ENCODE measurements around the gene UBL3.

UBL3 gene

DNA sequence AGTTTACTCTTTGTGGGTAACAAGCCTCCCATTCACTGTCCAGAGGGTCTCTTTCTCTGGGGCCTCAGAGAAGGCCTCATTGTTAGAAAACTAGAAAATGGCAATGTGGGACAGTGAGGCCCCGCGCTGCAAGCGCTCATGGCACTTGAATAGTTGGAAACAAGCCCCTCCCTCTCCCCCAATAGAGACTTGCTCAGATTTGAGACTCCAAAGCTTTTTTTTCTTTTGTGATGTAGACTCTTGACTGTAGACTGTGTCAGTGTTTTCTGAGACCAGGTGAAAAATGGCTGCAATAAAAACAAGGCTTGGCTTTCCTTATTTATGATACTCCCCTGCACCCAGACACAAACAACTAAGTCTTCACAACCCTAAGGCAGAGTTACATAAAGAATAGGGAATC is 38.7 kb upstream of the UBL3 start:
- Histone ChIP-seq H3K9ac (ENCODE audit: low read length) (no peak overlapping the region), H3K18ac (ENCODE audit: low read length) (no peak overlapping the region), H3K4me1 (ENCODE audit: control insufficient read depth in 1 of 2, insufficient read depth in 2 of 2, low read length in 2 of 2) (peaks cover 0 to 5% of the 10 kb centered on the region in 2 experiments), H2BK120ac (ENCODE audit: insufficient read depth, low read length, poor library complexity) (no peak overlapping the region), H2BK5ac (ENCODE audit: low read depth, low read length, poor library complexity) (no peak overlapping the region), H4K91ac (ENCODE audit: low read depth, low read length) (no peak overlapping the region), H3K79me1 (ENCODE audit: low read length) (no peaks in the 10 kb centered on the region), H3K9me3 (ENCODE audit: insufficient read depth, low read depth, low read length) (no peaks in the 10 kb centered on the region), H3K4me3 (ENCODE audit: low read depth, low read length) (no peak overlapping the region), H4K8ac (ENCODE audit: low read depth, low read length) (no peak overlapping the region), H3K36me3 (ENCODE audit: control insufficient read depth in 1 of 2, insufficient read depth in 2 of 2, low read length in 2 of 2) (no peaks in the 10 kb centered on the region), H3K79me2 (ENCODE audit: control insufficient read depth, insufficient read depth, low read length, poor library complexity) (no peaks in the 10 kb centered on the region), H2AK5ac (ENCODE audit: low read length) (no peak overlapping the region), H3K27me3 (ENCODE audit: insufficient read depth, low read length) (no peaks in the 10 kb centered on the region), H3K27ac (ENCODE audit: low read depth, low read length) (no peak overlapping the region), H3K14ac (ENCODE audit: low read length) (no peak overlapping the region), H3K4me2 (ENCODE audit: low read length) (no peak overlapping the region), H3K23ac (ENCODE audit: low read length) (no peak overlapping the region), H4K12ac (ENCODE audit: low read depth, low read length) (no peak overlapping the region), H2AFZ (ENCODE audit: insufficient read depth, low read length, poor library complexity) (no peak overlapping the region), H3K4ac (ENCODE audit: low read depth, low read length) (no peak overlapping the region), H2BK12ac (ENCODE audit: low read length) (no peak overlapping the region)
- WGBS (ENCODE audit: extremely low coverage, insufficient coverage, insufficient read length): no CpG with 5 or more reads among the region's 3 CpGs
- no peak for DNase-seq

DNA sequence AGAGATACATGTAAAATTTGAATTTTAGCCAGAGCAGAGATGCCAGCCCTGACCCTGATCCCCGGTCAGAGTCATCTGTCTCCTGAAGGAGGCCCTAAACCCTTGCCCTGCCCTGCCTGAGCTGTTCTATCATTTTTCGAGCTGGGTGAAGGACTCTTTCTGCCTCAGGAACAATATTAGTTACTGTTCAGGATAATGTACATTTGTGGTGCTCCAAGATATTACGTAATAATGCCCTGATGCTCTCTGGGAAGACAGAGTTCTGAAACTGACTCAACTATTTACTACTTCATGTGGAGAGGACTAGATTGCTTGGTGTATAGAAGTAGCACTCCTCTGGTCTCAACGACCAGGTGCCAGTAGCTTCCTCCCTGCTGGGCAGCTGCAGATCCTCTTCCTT is 37.9 kb upstream of the UBL3 start:
- H4K12ac ChIP-seq (ENCODE audit: low read depth, low read length): no peak overlapping the region
- no peaks in the 10 kb centered on the region for H3K79me1 ChIP-seq (ENCODE audit: low read length)
- H3K4me1 ChIP-seq (ENCODE audit: control insufficient read depth in 1 of 2, insufficient read depth in 2 of 2, low read length in 2 of 2): peaks cover 2 to 4% of the 10 kb centered on the region in 2 experiments
- H2BK120ac ChIP-seq (ENCODE audit: insufficient read depth, low read length, poor library complexity): no peak overlapping the region
- no peaks in the 10 kb centered on the region for H3K36me3 ChIP-seq (ENCODE audit: control insufficient read depth in 1 of 2, insufficient read depth in 2 of 2, low read length in 2 of 2)
- H3K14ac ChIP-seq (ENCODE audit: low read length): no peak overlapping the region
- DNase-seq: peak in 1 of 2 donors; percentile 23
- H2AK5ac ChIP-seq (ENCODE audit: low read length): no peak overlapping the region
- H3K4me3 ChIP-seq (ENCODE audit: low read depth, low read length): no peak overlapping the region
- H4K91ac ChIP-seq (ENCODE audit: low read depth, low read length): no peak overlapping the region
- no peak overlapping the region for H4K8ac ChIP-seq (ENCODE audit: low read depth, low read length)
- H3K18ac ChIP-seq (ENCODE audit: low read length): no peak overlapping the region
- H3K9me3 ChIP-seq (ENCODE audit: insufficient read depth, low read depth, low read length): no peaks in the 10 kb centered on the region
- no peak overlapping the region for H2BK12ac ChIP-seq (ENCODE audit: low read length)
- WGBS (ENCODE audit: extremely low coverage, insufficient coverage, insufficient read length): no CpG with 5 or more reads among the region's 4 CpGs
- H3K9ac ChIP-seq (ENCODE audit: low read length): no peak overlapping the region
- no peaks in the 10 kb centered on the region for H3K27me3 ChIP-seq (ENCODE audit: insufficient read depth, low read length)
- no peak overlapping the region for H3K4ac ChIP-seq (ENCODE audit: low read depth, low read length)
- no peak overlapping the region for H3K27ac ChIP-seq (ENCODE audit: low read depth, low read length)
- no peak overlapping the region for H3K23ac ChIP-seq (ENCODE audit: low read length)
- H3K79me2 ChIP-seq (ENCODE audit: control insufficient read depth, insufficient read depth, low read length, poor library complexity): no peaks in the 10 kb centered on the region
- H3K4me2 ChIP-seq (ENCODE audit: low read length): no peak overlapping the region
- no peak overlapping the region for H2BK5ac ChIP-seq (ENCODE audit: low read depth, low read length, poor library complexity)
- no peak overlapping the region for H2AFZ ChIP-seq (ENCODE audit: insufficient read depth, low read length, poor library complexity)

DNA sequence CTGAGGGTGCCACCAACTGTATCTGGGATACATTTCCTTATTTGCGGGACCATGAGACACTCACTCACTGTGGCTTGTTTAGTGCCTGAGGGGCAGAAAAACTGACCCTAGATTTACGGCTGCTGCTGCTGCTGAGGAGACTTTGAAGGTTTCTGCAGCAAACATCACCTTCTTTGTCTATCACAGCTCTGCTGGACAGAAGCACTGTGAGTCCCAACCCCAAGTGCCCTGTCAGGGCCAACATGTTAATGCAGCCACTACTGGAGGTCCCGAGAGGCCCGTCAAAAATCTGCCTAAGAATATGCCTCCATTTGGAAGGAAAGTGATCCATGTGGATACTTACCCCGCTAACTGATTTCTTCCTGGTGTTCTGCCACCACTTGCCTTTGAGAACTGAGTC is 37.3 kb upstream of the UBL3 start:
- Histone ChIP-seq H3K27ac (ENCODE audit: low read depth, low read length) (no peak overlapping the region), H3K9me3 (ENCODE audit: insufficient read depth, low read depth, low read length) (no peaks in the 10 kb centered on the region), H2BK120ac (ENCODE audit: insufficient read depth, low read length, poor library complexity) (no peak overlapping the region), H4K91ac (ENCODE audit: low read depth, low read length) (no peak overlapping the region), H3K4ac (ENCODE audit: low read depth, low read length) (no peak overlapping the region), H4K8ac (ENCODE audit: low read depth, low read length) (no peak overlapping the region), H3K79me2 (ENCODE audit: control insufficient read depth, insufficient read depth, low read length, poor library complexity) (no peaks in the 10 kb centered on the region), H3K18ac (ENCODE audit: low read length) (no peak overlapping the region), H2AK5ac (ENCODE audit: low read length) (no peak overlapping the region), H2AFZ (ENCODE audit: insufficient read depth, low read length, poor library complexity) (no peak overlapping the region), H3K23ac (ENCODE audit: low read length) (no peak overlapping the region), H3K36me3 (ENCODE audit: control insufficient read depth in 1 of 2, insufficient read depth in 2 of 2, low read length in 2 of 2) (no peaks in the 10 kb centered on the region), H3K14ac (ENCODE audit: low read length) (no peak overlapping the region), H2BK12ac (ENCODE audit: low read length) (no peak overlapping the region), H4K12ac (ENCODE audit: low read depth, low read length) (no peak overlapping the region), H3K9ac (ENCODE audit: low read length) (no peak overlapping the region), H3K79me1 (ENCODE audit: low read length) (no peaks in the 10 kb centered on the region), H3K4me2 (ENCODE audit: low read length) (no peak overlapping the region), H3K27me3 (ENCODE audit: insufficient read depth, low read length) (no peaks in the 10 kb centered on the region), H3K4me1 (ENCODE audit: control insufficient read depth in 1 of 2, insufficient read depth in 2 of 2, low read length in 2 of 2) (peaks cover 2 to 4% of the 10 kb centered on the region in 2 experiments), H2BK5ac (ENCODE audit: low read depth, low read length, poor library complexity) (no peak overlapping the region), H3K4me3 (ENCODE audit: low read depth, low read length) (no peak overlapping the region)
- WGBS (ENCODE audit: extremely low coverage, insufficient coverage, insufficient read length): no CpG with 5 or more reads among the region's 5 CpGs
- no peak for DNase-seq

DNA sequence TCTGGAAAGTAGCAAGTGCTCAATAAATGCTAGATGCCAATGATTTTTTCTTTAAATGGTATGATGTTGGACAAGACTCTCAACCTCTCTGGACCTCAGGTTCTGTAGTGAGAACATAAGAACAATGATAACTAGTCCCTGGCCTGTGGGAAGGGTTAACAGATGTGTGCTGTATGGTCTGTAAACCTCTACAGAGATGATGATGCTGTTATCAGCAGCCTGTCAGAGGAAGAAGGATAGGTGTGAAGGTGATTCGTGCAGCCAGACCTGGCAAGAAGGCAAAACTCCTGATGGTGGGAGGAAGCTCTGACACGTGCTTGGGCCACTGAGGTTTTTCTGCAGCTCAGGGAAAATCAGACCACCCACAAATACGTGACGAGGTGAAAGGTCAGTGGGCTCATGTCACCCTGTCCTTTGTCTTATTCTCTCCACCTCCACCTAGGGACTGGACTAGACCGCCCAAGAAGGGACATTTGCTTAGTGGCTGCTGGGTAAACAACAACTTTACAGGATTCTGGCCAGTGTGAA is 36.7 kb upstream of the UBL3 start:
- no peak for DNase-seq
- Histone ChIP-seq H2BK5ac (ENCODE audit: low read depth, low read length, poor library complexity) (no peak overlapping the region), H4K8ac (ENCODE audit: low read depth, low read length) (no peak overlapping the region), H3K9ac (ENCODE audit: low read length) (no peak overlapping the region), H3K18ac (ENCODE audit: low read length) (no peak overlapping the region), H3K4me2 (ENCODE audit: low read length) (no peak overlapping the region), H3K4me3 (ENCODE audit: low read depth, low read length) (no peak overlapping the region), H3K9me3 (ENCODE audit: insufficient read depth, low read depth, low read length) (no peaks in the 10 kb centered on the region), H3K4me1 (ENCODE audit: control insufficient read depth in 1 of 2, insufficient read depth in 2 of 2, low read length in 2 of 2) (peaks cover 2 to 4% of the 10 kb centered on the region in 2 experiments), H2BK12ac (ENCODE audit: low read length) (no peak overlapping the region), H2AK5ac (ENCODE audit: low read length) (no peak overlapping the region), H3K27ac (ENCODE audit: low read depth, low read length) (no peak overlapping the region), H3K4ac (ENCODE audit: low read depth, low read length) (no peak overlapping the region), H4K91ac (ENCODE audit: low read depth, low read length) (no peak overlapping the region), H3K36me3 (ENCODE audit: control insufficient read depth in 1 of 2, insufficient read depth in 2 of 2, low read length in 2 of 2) (no peaks in the 10 kb centered on the region), H3K14ac (ENCODE audit: low read length) (no peak overlapping the region), H3K27me3 (ENCODE audit: insufficient read depth, low read length) (no peaks in the 10 kb centered on the region), H2AFZ (ENCODE audit: insufficient read depth, low read length, poor library complexity) (no peak overlapping the region), H3K79me2 (ENCODE audit: control insufficient read depth, insufficient read depth, low read length, poor library complexity) (no peaks in the 10 kb centered on the region), H2BK120ac (ENCODE audit: insufficient read depth, low read length, poor library complexity) (no peak overlapping the region), H3K79me1 (ENCODE audit: low read length) (no peaks in the 10 kb centered on the region), H4K12ac (ENCODE audit: low read depth, low read length) (no peak overlapping the region), H3K23ac (ENCODE audit: low read length) (no peak overlapping the region)
- no CpG with 5 or more reads among the region's 5 CpGs for WGBS (ENCODE audit: extremely low coverage, insufficient coverage, insufficient read length)

Measured in trophoblast cell (in vitro differentiated cells and primary cell).